Mononuclear cell (primary cell): ENCODE measurements around the gene LONP2. TPM values are rescaled to one million over a fixed set of nuclear protein-coding genes. Genes with fewer than 3 reads are reported as not detected.
"Not testable (repeated sequence)": the region's sequence is repeated elsewhere in the genome, so short reads cannot be mapped to it uniquely, and the experiment has no call there.

Experiments
- H3K27me3 ChIP-seq: 2 replicates; pipeline ENCODE4 v1.6.0; 2011; ENCODE audit warnings: low read length, control low read depth; ENCODE audit not compliant: insufficient read depth
- H3K4me1 ChIP-seq: 2 replicates; pipeline ENCODE4 v1.5.1; 2011; ENCODE audit warnings: mild to moderate bottlenecking, low read length, control low read depth; ENCODE audit not compliant: insufficient read depth
- H3K4me3 ChIP-seq: 2 replicates; pipeline ENCODE4 v1.5.1; 2011; ENCODE audit warnings: mild to moderate bottlenecking, low read length, moderate library complexity
- H3K9me3 ChIP-seq: 2 replicates; pipeline ENCODE4 v1.5.1; 2011; ENCODE audit warnings: low read depth, mild to moderate bottlenecking, control low read depth, low read length
- total RNA-seq: library from RNA; depleted of rRNA; stranded (reverse); fragments of >200 nt; gene quantifications from one replicate; pipeline ENCODE4 v1.2.3, GENCODE V29; 2012

The LONP2 gene
- total RNA-seq, 1 donor, result 49.2 TPM

GRCh38 chr16:48356633-48357376, 112.7 kb downstream of the LONP2 start:
- no peak overlapping the region for H3K4me3 ChIP-seq
- H3K4me1 ChIP-seq, result peaks cover 4% of the 10 kb centered on the region
- no peaks in the 10 kb centered on the region for H3K9me3 ChIP-seq
- no peaks in the 10 kb centered on the region for H3K27me3 ChIP-seq

DNA sequence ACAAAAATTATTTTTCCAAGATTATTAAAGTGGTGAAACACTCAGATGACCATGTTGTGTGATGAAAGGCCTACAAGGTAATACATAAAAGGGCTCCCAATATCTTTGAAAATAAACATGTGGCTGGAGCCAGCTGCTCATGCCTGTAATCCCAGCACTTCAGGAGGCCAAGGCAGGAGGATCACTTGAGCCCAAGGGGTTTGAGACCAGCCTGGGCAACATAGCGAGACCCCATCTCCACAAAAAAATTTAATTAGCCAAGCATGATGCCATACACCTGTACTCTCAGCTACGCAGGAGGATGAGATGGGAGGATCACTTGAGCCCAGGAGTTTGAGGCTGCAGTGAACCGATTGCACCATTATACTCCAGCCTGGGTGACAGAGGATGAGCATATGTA, 114.3 kb downstream of the LONP2 start:
- no peaks in the 10 kb centered on the region for H3K27me3 ChIP-seq
- H3K4me1 ChIP-seq, result peaks cover 4% of the 10 kb centered on the region
- no peak overlapping the region for H3K4me3 ChIP-seq
- no peaks in the 10 kb centered on the region for H3K9me3 ChIP-seq

DNA sequence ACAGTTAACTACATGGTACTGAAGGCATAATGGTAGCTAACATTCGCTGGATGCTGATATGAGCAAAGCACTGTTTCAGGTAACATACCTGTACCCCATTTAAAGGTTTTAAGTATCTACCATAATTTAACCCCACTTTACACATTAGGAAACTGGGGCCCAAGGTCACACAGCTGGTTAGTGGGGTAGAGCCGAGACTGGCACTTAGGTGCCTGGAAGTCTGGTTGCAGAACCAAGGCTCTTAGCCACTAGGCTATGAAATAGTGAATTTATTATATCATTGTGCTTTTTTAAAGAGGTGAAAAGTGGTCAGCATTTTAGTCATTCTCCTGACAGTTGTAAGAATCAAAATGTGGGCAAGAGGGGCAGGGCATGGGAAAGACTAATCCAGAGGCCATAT, 115.9 kb downstream of the LONP2 start:
- H3K9me3 ChIP-seq, result no peaks in the 10 kb centered on the region
- H3K4me3 ChIP-seq, result no peak overlapping the region
- peaks cover 1% of the 10 kb centered on the region for H3K4me1 ChIP-seq
- no peaks in the 10 kb centered on the region for H3K27me3 ChIP-seq

DNA sequence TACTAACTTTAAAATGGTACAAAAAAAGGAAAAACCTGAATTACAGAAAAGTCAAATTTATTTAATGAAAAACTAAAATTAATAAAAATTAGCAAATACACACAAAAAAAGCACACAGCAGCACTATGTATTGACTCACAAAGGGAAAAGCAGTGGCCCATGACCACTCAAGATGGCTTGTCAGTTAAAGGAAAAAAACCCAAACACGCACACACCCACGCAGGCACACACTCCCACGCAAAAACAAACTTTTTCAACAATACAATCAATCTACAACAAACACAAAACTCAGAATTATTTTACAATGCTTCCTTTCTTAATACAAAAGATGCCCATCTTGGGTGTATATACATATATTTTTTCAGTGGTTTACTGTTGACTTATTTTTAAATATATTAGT, 116.9 kb downstream of the LONP2 start:
- Histone ChIP-seq H3K9me3 (no peaks in the 10 kb centered on the region), H3K4me3 (no peak overlapping the region), H3K27me3 (no peaks in the 10 kb centered on the region), H3K4me1 (peaks cover 9% of the 10 kb centered on the region)

- H3K4me3 ChIP-seq, result no peak overlapping the region
- no peaks in the 10 kb centered on the region for H3K9me3 ChIP-seq
- H3K27me3 ChIP-seq, result no peaks in the 10 kb centered on the region
- peaks cover 13% of the 10 kb centered on the region for H3K4me1 ChIP-seq
Observed at GRCh38 chr16:48361540-48362144, 117.5 kb downstream of the LONP2 start.

DNA sequence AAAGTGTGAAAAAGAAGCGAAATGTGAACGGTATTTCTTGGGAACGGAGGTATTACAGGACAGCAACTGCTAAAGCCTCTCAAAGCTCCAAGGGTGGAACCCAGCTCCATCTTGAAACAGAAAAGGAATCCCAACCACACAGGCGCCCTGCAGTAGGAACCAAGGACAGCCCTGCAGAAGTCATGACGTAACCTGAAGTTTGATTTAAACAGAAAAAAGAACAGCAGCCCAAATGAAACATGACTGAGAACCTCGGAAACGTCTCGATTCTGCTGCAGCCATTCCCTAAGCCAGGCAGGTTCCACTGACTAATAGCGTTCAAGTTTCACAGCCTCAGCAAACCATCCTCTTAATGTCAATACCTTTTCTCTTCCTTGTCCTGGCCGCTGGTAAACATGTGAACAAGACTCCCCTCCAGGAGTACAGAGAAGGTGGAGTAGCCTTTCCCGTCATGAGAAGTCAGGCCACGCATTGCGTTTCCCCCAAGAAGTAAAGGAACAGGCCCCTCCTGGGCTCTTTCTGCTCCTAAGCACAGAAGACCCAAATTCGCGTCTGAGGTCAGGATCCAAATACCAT, 121.0 kb downstream of the LONP2 start:
- no peak overlapping the region for H3K4me3 ChIP-seq
- peaks cover 23% of the 10 kb centered on the region for H3K4me1 ChIP-seq
- H3K9me3 ChIP-seq, result no peaks in the 10 kb centered on the region
- H3K27me3 ChIP-seq, result no peaks in the 10 kb centered on the region

DNA sequence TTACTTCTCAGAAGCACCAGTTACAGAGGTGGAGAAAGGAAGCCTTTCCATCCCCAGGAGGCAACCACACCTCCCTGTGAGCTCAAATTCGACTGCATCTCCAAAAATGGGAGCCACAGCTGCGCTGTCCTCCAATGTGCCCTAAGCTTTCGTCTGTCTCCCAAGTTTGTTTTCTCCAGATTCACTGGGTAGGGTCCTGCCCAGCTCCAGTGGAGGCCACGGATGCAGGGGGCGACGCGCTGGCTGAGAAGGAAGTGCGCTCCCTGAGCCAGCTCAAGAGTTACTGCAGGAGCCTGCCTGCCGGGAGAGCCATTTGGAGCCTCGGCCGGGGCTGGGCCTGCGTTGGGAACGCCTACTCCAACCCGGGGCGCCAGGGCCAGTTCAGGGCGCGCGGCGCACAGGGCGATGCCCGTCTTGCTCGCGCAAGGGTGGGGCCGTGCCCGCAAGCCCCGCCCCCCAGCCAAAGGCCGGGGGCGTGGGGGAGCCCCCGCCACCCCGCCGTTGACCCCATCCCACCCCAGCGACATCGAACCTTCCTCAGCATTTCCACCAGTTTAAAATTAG, 121.6 kb downstream of the LONP2 start:
- no peaks in the 10 kb centered on the region for H3K9me3 ChIP-seq
- H3K27me3 ChIP-seq, result no peaks in the 10 kb centered on the region
- H3K4me1 ChIP-seq, result peaks cover 25% of the 10 kb centered on the region
- peak overlapping the region; percentile 64 for H3K4me3 ChIP-seq

DNA sequence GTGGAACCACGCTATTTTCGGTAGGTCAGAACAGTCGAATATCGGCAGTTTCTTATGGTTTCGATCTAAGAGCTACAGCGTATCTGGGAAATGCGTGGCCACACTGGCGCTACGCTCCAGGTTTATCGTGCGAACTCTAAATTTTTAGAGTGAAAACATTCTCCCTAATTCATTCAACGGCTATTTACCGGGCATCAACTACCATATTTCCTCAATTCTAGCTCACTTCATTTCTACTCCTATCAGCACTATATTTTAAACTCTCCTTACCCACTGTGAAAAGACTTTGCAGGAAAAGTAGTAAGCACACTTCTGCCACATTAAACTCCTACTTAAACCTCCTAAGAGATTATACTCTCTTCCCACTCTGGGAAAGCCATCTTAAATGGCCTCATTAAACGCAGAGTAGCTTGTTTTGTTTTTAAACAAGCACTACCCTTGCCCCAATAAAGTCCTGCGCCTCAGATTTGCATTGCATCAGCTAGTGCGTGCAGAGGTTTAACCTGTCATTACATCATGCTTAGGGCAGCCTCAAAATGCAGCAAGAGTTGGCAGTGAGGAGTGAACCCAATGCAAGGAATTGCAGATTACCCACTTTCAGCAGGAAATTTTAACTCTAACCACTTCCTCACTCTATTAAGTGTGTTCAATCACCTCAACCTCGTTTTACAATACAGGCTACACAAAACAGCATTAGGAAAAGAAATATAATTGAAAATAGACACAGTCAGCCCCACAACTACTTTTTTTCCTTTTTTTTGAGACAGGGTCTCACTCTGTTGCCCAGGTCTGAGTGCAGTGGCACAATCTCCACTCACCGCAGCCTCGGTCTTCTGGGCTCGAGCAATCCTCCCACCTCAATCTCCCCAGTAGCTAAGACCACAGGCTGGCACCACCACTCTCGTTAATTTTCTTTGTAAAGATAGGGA, 122.3 kb downstream of the LONP2 start:
- H3K27me3 ChIP-seq, result no peaks in the 10 kb centered on the region
- H3K4me3 ChIP-seq, result peak overlapping the region; percentile 64

GRCh38 chr16:48367441-48368049, 123.4 kb downstream of the LONP2 start:
- H3K4me1 ChIP-seq, result peaks cover 27% of the 10 kb centered on the region

More for the DNA sequence above, 122.3 kb downstream of the LONP2 start:
- H3K9me3 ChIP-seq, result no peaks in the 10 kb centered on the region
- peaks cover 27% of the 10 kb centered on the region for H3K4me1 ChIP-seq

DNA sequence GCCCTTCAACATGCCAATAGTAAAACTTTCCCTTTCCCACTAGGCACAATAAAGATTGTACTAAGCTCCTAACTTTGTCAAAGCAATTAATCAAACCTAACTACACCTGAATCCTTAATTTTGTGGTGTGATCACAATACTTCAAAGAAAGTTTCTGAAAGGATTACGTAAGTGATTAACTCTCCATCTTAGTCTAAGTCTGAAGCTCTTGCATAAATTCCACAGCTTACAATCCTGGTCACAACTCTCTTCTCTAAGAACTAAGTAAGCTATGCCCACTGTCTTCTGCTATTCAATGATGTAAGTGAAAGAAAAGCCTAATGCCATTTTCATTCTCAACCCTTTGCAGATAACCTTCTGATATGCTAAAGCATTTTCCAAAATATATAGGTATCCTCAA, 125.7 kb downstream of the LONP2 start:
- H3K4me1 ChIP-seq, result peaks cover 40% of the 10 kb centered on the region
- no peaks in the 10 kb centered on the region for H3K27me3 ChIP-seq
- no peaks in the 10 kb centered on the region for H3K9me3 ChIP-seq

More at GRCh38 chr16:48367441-48368049, 123.4 kb downstream of the LONP2 start:
- Histone ChIP-seq H3K27me3 (no peaks in the 10 kb centered on the region), H3K9me3 (no peaks in the 10 kb centered on the region), H3K4me3 (no peak overlapping the region)

DNA sequence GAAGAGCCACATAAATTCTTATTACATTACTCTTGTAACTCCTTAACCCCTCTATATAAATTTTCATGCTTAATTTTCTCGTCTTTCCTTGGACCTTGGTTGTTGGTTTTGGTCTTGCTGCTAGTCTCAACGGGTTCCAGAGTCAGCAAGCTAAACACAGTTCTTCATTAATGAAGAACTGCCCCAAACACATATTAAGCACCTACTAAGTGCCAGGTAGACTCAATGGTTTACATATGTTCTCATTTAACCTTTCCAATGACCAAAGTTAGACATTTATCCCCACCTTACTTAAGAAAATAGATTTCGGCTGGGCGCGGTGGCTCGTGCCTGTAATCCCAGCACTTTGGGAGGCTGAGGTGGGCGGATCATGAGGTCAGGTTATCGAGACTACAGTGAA, 126.1 kb downstream of the LONP2 start:
- Histone ChIP-seq H3K9me3 (no peaks in the 10 kb centered on the region), H3K27me3 (no peaks in the 10 kb centered on the region), H3K4me1 (peaks cover 37% of the 10 kb centered on the region), H3K4me3 (no peak overlapping the region)

More for the DNA sequence above, 125.7 kb downstream of the LONP2 start:
- H3K4me3 ChIP-seq, result no peak overlapping the region

DNA sequence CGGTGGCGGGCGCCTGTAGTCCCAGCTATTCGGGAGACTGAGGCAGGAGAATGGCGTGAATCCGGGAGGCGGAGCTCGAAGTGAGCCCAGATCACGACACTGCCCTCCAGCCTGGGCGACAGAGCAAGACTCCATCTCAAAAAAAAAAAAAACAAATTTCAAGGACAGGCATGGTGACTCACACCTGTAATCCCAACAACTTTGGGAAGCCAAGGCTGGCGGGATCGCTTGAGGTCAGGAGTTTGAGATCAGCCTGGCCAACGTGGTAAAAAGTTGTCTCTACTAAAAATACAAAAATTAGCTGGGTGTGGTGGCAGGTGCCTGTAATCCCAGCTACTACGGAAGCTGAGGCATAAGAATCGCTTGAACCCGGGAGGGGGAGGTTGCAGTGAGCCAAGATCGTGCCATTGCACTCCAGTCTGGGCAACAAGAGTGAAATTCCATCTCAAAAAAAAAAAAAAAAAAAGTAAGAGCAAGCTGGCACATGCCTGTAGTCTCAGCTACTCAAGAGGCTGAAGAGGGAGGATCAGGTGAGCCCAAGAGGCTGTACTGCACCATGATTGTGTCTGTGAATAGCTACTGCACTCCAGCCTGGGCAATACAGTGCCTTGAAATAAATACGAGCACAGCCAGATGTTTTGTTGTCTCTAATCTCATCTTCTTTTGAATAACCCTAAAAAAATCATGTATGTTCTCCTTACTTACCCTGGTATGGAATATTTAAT, 126.7 kb downstream of the LONP2 start:
- not testable (repeated sequence) for H3K27me3 ChIP-seq, H3K9me3 ChIP-seq, H3K4me3 ChIP-seq
- H3K4me1 ChIP-seq, result peaks cover 31% of the 10 kb centered on the region

- Histone ChIP-seq H3K9me3 (no peaks in the 10 kb centered on the region), H3K4me3 (no peak overlapping the region), H3K4me1 (peaks cover 31% of the 10 kb centered on the region), H3K27me3 (no peaks in the 10 kb centered on the region)
Observed at GRCh38 chr16:48371393-48371780, 127.3 kb downstream of the LONP2 start.

GRCh38 chr16:48372744-48373143, 128.6 kb downstream of the LONP2 start:
- H3K9me3 ChIP-seq, result no peaks in the 10 kb centered on the region
- H3K4me3 ChIP-seq, result no peak overlapping the region
- H3K4me1 ChIP-seq, result peaks cover 30% of the 10 kb centered on the region
- H3K27me3 ChIP-seq, result no peaks in the 10 kb centered on the region
